GM21619 (cell line): ENCODE measurements around the gene NKX1-2.

Source experiments
- ATAC-seq: cut with Tn5 transposase; IDR thresholded peaks from one replicate; pipeline ENCODE4 v1.9.1; 2021; ENCODE audit not compliant: unreplicated experiment

NKX1-2 gene

GRCh38 chr10:124418726-124419501 lies 30.9 kb downstream of the NKX1-2 start, which contains the start of gene OAT:
TSS of gene OAT (minus strand) at chr10:124418923. CDS start at chr10:124412171, 6,752 bp downstream.
- peak; percentile 99 for ATAC-seq

- ATAC-seq = peak; percentile 23
Observed at GRCh38 chr10:124417895-124418725, 31.7 kb downstream of the NKX1-2 start.

- ATAC-seq = no peak
Observed at GRCh38 chr10:124416733-124417132, 33.1 kb downstream of the NKX1-2 start.

- ATAC-seq = no peak
Observed at GRCh38 chr10:124415210-124415609, 34.6 kb downstream of the NKX1-2 start.

GRCh38 chr10:124414076-124414475 lies 35.8 kb downstream of the NKX1-2 start:
- ATAC-seq = no peak

GRCh38 chr10:124409696-124410095 lies 40.1 kb downstream of the NKX1-2 start:
- no peak for ATAC-seq

GRCh38 chr10:124408357-124408756 lies 41.5 kb downstream of the NKX1-2 start:
- no peak for ATAC-seq

GRCh38 chr10:124407456-124407855 lies 42.4 kb downstream of the NKX1-2 start:
- ATAC-seq = no peak

- peak; percentile 98 for ATAC-seq
Observed at GRCh38 chr10:124403548-124403947, 46.3 kb downstream of the NKX1-2 start.

- ATAC-seq = no peak
Observed at GRCh38 chr10:124402273-124402672, 47.6 kb downstream of the NKX1-2 start.

GRCh38 chr10:124401633-124402032 lies 48.2 kb downstream of the NKX1-2 start:
- no peak for ATAC-seq
